Stimulated activated CD8-positive, alpha-beta memory T cell treated with anti-CD3 and anti-CD28 coated beads, Interleukin-7, amount 100 ng/mL, for 48 hours (primary cell): ENCODE data around the gene ABCA10.
"Not testable (repeated sequence)": the region's sequence is repeated elsewhere in the genome, so short reads cannot be mapped to it uniquely, and the experiment has no call there.

Experiments
- DNase-seq, 2 donors: peaks; one replicate each; pipeline ENCODE4 v3.0.0-alpha.2; 2020; ENCODE audit warnings: low read depth in 1 of 2; ENCODE audit errors: extremely low read depth in 1 of 2

Gene ABCA10

GRCh38 chr17:69228576-69228975 is at the start of gene ABCA10:
Gene ABCA10, minus strand, starts transcription at chr17:69228824. Its CDS starts 3,466 bp downstream, at chr17:69225358.
- DNase-seq: no peak

GRCh38 chr17:69276279-69276678 is 47.7 kb upstream of the ABCA10 start:
- DNase-seq: not testable (repeated sequence)

- DNase-seq: no peak
Observed at GRCh38 chr17:69275751-69276150, 47.1 kb upstream of the ABCA10 start.

GRCh38 chr17:69271023-69271422 is 42.4 kb upstream of the ABCA10 start:
- no peak for DNase-seq

- DNase-seq: no peak
Observed at GRCh38 chr17:69269131-69269998, 40.7 kb upstream of the ABCA10 start.

- DNase-seq: no peak
Observed at GRCh38 chr17:69268543-69269014, 40.0 kb upstream of the ABCA10 start.

GRCh38 chr17:69267219-69267618 is 38.6 kb upstream of the ABCA10 start:
- DNase-seq: no peak

- DNase-seq: no peak
Observed at GRCh38 chr17:69265873-69266272, 37.2 kb upstream of the ABCA10 start.

- DNase-seq: no peak
Observed at GRCh38 chr17:69254187-69254586, 25.6 kb upstream of the ABCA10 start.

GRCh38 chr17:69250641-69251040 is 22.0 kb upstream of the ABCA10 start:
- DNase-seq: no peak

GRCh38 chr17:69246726-69247375 is 18.2 kb upstream of the ABCA10 start:
- no peak for DNase-seq

GRCh38 chr17:69246202-69246601 is 17.6 kb upstream of the ABCA10 start:
- no peak for DNase-seq

GRCh38 chr17:69245617-69246016 is 17.0 kb upstream of the ABCA10 start:
- no peak for DNase-seq

- no peak for DNase-seq
Observed at GRCh38 chr17:69239611-69240600, 11.3 kb upstream of the ABCA10 start.

- DNase-seq: no peak
Observed at GRCh38 chr17:69236946-69237345, 8.3 kb upstream of the ABCA10 start.

GRCh38 chr17:69236464-69236863 is 7.8 kb upstream of the ABCA10 start:
- no peak for DNase-seq

- DNase-seq: peak; percentile 28 to 47
Observed at GRCh38 chr17:69235338-69236058, 6.9 kb upstream of the ABCA10 start.

- no peak for DNase-seq
Observed at GRCh38 chr17:69232650-69233049, 4.0 kb upstream of the ABCA10 start.

- DNase-seq: no peak
Observed at GRCh38 chr17:69231521-69231920, 2.9 kb upstream of the ABCA10 start.

GRCh38 chr17:69230939-69231338 is 2.3 kb upstream of the ABCA10 start:
- no peak for DNase-seq
